Measurements from ENCODE around the gene SAMD9. TPM values are rescaled to one million over a fixed set of nuclear protein-coding genes. Genes with fewer than 3 reads are reported as not detected.

SAMD9 gene
- total RNA-seq, 1 donor from 2014 or later = 2.8 TPM

- peaks cover 6% of the 10 kb centered on the region for H3K4me1 ChIP-seq
- no peaks in the 10 kb centered on the region for H3K36me3 ChIP-seq
- intact Hi-C loops (cut with micrococcal nuclease) = loop anchor here (5.0 to 10.0 kb wide), 2 partner anchors 371 to 433 kb away; no protein-coding TSS in a partner anchor
These were observed 62.2 kb downstream of the SAMD9 start for GRCh38 chr7:93055543-93056107.

GRCh38 chr7:93054975-93055374 is 62.8 kb downstream of the SAMD9 start:
- Histone ChIP-seq H3K9me3 (replicated peaks) (no peaks in the 10 kb centered on the region), H3K27ac (replicated peaks) (no peak overlapping the region), H3K36me3 (no peaks in the 10 kb centered on the region), H3K4me3 (no peak overlapping the region), H3K27me3 (ENCODE audit: low read depth) (peaks cover 6% of the 10 kb centered on the region), H3K4me1 (peaks cover 6% of the 10 kb centered on the region)
- DNase-seq = no peak
- intact Hi-C loops (cut with micrococcal nuclease) = loop anchor here (5.0 to 10.0 kb wide), 2 partner anchors 370 to 433 kb away; no protein-coding TSS in a partner anchor
- no peak for TF ChIP-seq CTCF (IDR thresholded peaks at IDR 0.05; ENCODE audit: borderline replicate concordance)

More at GRCh38 chr7:93055543-93056107, 62.2 kb downstream of the SAMD9 start:
- TF ChIP-seq CTCF (IDR thresholded peaks at IDR 0.05; ENCODE audit: borderline replicate concordance) = peak; percentile 90
- Histone ChIP-seq H3K9me3 (replicated peaks) (no peaks in the 10 kb centered on the region), H3K27me3 (ENCODE audit: low read depth) (peaks cover 13% of the 10 kb centered on the region), H3K4me3 (no peak overlapping the region), H3K27ac (replicated peaks) (no peak overlapping the region)
- no peak for DNase-seq

GRCh38 chr7:93053949-93054943 is 63.5 kb downstream of the SAMD9 start:
- Histone ChIP-seq H3K9me3 (replicated peaks) (no peaks in the 10 kb centered on the region), H3K27ac (replicated peaks) (no peak overlapping the region), H3K4me1 (peaks cover 6% of the 10 kb centered on the region), H3K36me3 (no peaks in the 10 kb centered on the region), H3K4me3 (no peak overlapping the region), H3K27me3 (ENCODE audit: low read depth) (peaks cover 5% of the 10 kb centered on the region)
- DNase-seq = no peak
- intact Hi-C loops (cut with micrococcal nuclease) = loop anchor here (10.0 kb wide), 1 partner anchor 369 kb away; no protein-coding TSS in a partner anchor
- TF ChIP-seq CTCF (IDR thresholded peaks at IDR 0.05; ENCODE audit: borderline replicate concordance) = no peak

- Histone ChIP-seq H3K36me3 (no peaks in the 10 kb centered on the region), H3K9me3 (replicated peaks) (no peaks in the 10 kb centered on the region), H3K27me3 (ENCODE audit: low read depth) (peaks cover 5% of the 10 kb centered on the region), H3K27ac (replicated peaks) (no peak overlapping the region), H3K4me1 (peaks cover 6% of the 10 kb centered on the region), H3K4me3 (no peak overlapping the region)
- intact Hi-C loops (cut with micrococcal nuclease) = loop anchor here (10.0 kb wide), 1 partner anchor 369 kb away; no protein-coding TSS in a partner anchor
- TF ChIP-seq CTCF (IDR thresholded peaks at IDR 0.05; ENCODE audit: borderline replicate concordance) = no peak
- no peak for DNase-seq
These were observed 64.4 kb downstream of the SAMD9 start for GRCh38 chr7:93053209-93053948.

- no peak overlapping the region for H3K27ac ChIP-seq (replicated peaks)
- H3K27me3 ChIP-seq (ENCODE audit: low read depth) = peaks cover 4% of the 10 kb centered on the region
- H3K4me1 ChIP-seq = peaks cover 6% of the 10 kb centered on the region
- DNase-seq = no peak
- intact Hi-C loops (cut with micrococcal nuclease) = loop anchor here (10.0 kb wide), 1 partner anchor 367 kb away; no protein-coding TSS in a partner anchor
- no peaks in the 10 kb centered on the region for H3K36me3 ChIP-seq
- H3K4me3 ChIP-seq = no peak overlapping the region
- no peak for TF ChIP-seq CTCF (IDR thresholded peaks at IDR 0.05; ENCODE audit: borderline replicate concordance)
- H3K9me3 ChIP-seq (replicated peaks) = no peaks in the 10 kb centered on the region
These were observed 66.1 kb downstream of the SAMD9 start for GRCh38 chr7:93051660-93052059.
